Pancreas (tissue), 10 donors: Measurements from ENCODE around the gene GPANK1. TPM values are rescaled to one million over a fixed set of nuclear protein-coding genes. Genes with fewer than 3 reads are reported as not detected.

Experiments used
- ATAC-seq, 4 donors: fragments of 200-7000 bp; cut with Tn5 transposase; one replicate each; pipeline versions ENCODE4 v1.8.0 to v1.9.1; 2020; ENCODE audit warnings: mild to moderate bottlenecking in 4 of 4, moderate library complexity in 4 of 4
- DNase-seq, 6 donors: peaks; one replicate each; pipeline ENCODE4 v3.0.0-alpha.2; 2020
- FAIRE-seq: peaks from 2 replicates; lab custom pipeline; 2012; peaks lifted over from hg19 to GRCh38; lab: Jason Lieb, UNC
- H3K27ac ChIP-seq, 4 donors: fragments of 200-600 bp; sonication (generic); 1 replicate in 3 of 4; 2 replicates in 1 of 4; pipeline versions ENCODE4 v1.5.0 to v1.8.0; 2020
- H3K27me3 ChIP-seq, 4 donors: fragments of 200-600 bp; one replicate each; pipeline ENCODE4 v1.8.0; 2021
- H3K36me3 ChIP-seq, 3 donors: fragments of 200-600 bp; sonication (generic) in 1 of 3; one replicate each; pipeline versions ENCODE4 v1.5.0 to v1.8.0; 2020 to 2021
- H3K4me1 ChIP-seq, 3 donors: fragments of 200-600 bp; one replicate each; pipeline ENCODE4 v1.8.0; 2021
- H3K4me3 ChIP-seq, 4 donors: fragments of 200-600 bp; sonication (generic) in 2 of 4; one replicate each; pipeline versions ENCODE4 v1.5.0 to v1.8.0; 2020 to 2021
- H3K9me3 ChIP-seq, 4 donors: fragments of 200-600 bp; one replicate each; pipeline ENCODE4 v1.8.0; 2021
- WGBS, 2 donors: extraction: QIAGEN DNeasy Blood & Tissue Kit; methylation state at CpG; one replicate each; pipeline ENCODE4 v1.1.7; 2013; 5-methylcytosine and 5-hydroxymethylcytosine counted together
- intact Hi-C, 3 donors: fragments of 100-400 bp; cut with DNase I; formaldehyde crosslinking; loops; one replicate each; pipeline versions ENCODE4 v1.11.1 to v1.14.2; 2022
- polyA plus RNA-seq, 2 donors: library from polyadenylated mRNA; stranded (reverse); fragments of 200-250 nt; gene quantifications; one replicate each; pipeline ENCODE4 v1.2.3, GENCODE V29; 2013
- total RNA-seq, 6 donors: library from RNA; stranded (reverse); fragmentation: NEBNext Ultra II Directional in 4 of 6; extraction: Animal tissue kit (Norgen Biotek cat#: 25700) in 4 of 6; gene quantifications; one replicate each; pipeline versions ENCODE4 v1.2.1 to v1.2.4, GENCODE V29; 2021 to 2023
- TF ChIP-seq, protein P1 (sequence below), 4 donors: fragments of 200-600 bp; sonication (generic) in 3 of 4; IDR thresholded peaks; one replicate each; pipeline versions ENCODE4 v1.5.0 to v1.8.0; 2021; ENCODE audit warnings: antibody characterized with exemption in 4 of 4
- donor health status: healthy with polysubstance abuse.
- donor health status: DM: no; HTN: no; CAD: no; lungs with moderate emphysema.
- donor health status: DM: no; HTN: no; CAD: no.
- donor health status: control.
- donor health status: control.
- donor health status: Bipolar disorder and iron deficiency.
- donor health status: DM: yes; HTN: yes; CAD: no.
- donor health status: DM: no; HTN: no; CAD: no.
- donor health status: DM: no; HTN: no; CAD: no.
- donor health status: DM: yes; HTN: yes; CAD: no.

GPANK1 gene
- total and polyA plus RNA-seq, 8 donors = 5.5 to 11.6 (median 7.0) TPM

DNA sequence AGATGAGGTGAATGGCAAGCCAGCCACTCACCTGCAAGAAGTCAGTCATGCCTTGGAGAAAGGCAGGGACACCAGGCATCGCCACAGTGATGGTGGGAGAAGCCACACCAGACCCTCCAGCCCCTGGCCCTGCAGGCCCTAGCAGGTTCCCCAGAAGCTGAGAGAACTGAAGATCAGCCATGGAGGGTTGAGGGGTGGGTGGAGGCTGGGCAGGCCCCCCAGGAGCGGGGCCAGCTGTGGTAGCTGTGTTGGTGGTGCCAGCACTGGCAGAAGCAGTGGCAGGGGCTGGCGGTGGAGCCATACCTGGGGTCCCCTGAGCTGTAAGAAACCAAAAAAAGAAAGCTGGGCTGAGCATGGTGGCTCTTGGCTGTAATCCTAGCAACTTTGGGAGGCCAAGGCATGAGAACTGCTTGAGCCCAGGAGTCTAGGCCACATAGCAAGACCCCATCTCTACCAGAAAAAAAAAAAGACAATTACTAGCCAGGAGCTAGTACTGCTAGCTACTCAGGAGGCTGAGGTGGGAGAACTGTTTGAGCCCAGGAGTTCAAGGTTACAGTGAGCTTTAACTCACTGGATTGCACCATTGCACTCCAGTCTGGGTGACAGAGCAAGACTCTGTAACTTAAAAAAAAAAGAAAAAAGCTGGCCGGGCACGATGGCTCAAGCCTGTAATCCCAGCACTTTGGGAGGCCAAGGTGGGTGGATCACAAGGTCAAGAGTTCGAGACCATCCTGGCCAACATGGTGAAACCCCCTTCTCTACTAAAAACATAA lies 21.8 kb downstream of the GPANK1 start:
- no peak for FAIRE-seq
- Histone ChIP-seq H3K27me3 (no peaks in the 10 kb centered on the region), H3K9me3 (no peaks in the 10 kb centered on the region), H3K4me1 (no peaks in the 10 kb centered on the region), H3K36me3 (peaks cover 10 to 93% (median 44%) of the 10 kb centered on the region in 3 donors), H3K4me3 (no peak overlapping the region), H3K27ac (no peak overlapping the region)
- peak in 1 of 6 donors; percentile 40 for DNase-seq
- no peak for ATAC-seq
- intact Hi-C loops = no loop called here
- TF ChIP-seq, protein P1, sequence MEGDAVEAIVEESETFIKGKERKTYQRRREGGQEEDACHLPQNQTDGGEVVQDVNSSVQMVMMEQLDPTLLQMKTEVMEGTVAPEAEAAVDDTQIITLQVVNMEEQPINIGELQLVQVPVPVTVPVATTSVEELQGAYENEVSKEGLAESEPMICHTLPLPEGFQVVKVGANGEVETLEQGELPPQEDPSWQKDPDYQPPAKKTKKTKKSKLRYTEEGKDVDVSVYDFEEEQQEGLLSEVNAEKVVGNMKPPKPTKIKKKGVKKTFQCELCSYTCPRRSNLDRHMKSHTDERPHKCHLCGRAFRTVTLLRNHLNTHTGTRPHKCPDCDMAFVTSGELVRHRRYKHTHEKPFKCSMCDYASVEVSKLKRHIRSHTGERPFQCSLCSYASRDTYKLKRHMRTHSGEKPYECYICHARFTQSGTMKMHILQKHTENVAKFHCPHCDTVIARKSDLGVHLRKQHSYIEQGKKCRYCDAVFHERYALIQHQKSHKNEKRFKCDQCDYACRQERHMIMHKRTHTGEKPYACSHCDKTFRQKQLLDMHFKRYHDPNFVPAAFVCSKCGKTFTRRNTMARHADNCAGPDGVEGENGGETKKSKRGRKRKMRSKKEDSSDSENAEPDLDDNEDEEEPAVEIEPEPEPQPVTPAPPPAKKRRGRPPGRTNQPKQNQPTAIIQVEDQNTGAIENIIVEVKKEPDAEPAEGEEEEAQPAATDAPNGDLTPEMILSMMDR (IDR thresholded peaks at IDR 0.05) = no peak
- WGBS, 2 donors = 88 to 95% methylated on average over 5 to 6 of the region's 6 CpGs

DNA sequence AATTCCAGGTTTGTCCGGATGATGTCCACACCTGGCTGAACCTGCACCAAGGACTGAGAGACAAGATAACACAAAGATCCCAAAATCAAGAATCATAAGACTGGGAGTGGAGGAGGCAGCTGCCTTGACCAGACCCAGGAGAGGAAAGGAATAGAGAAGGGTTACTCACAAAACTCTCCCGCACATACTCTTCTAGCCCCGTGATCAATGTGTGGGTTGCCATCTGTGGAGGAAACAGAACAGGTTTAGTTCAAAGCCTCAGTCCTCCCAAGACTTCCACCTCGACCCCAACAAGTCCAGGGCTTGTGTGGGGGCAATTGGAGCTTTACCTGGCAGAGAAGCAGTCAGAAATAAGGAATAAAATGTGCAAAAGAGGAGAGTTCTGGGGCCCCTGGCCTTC lies 23.4 kb downstream of the GPANK1 start:
- no peaks in the 10 kb centered on the region for H3K4me1 ChIP-seq
- no peak for DNase-seq
- H3K27me3 ChIP-seq = no peaks in the 10 kb centered on the region
- TF ChIP-seq, protein P1 (IDR thresholded peaks at IDR 0.05) = no peak
- H3K9me3 ChIP-seq = no peaks in the 10 kb centered on the region
- 86 to 87% methylated on average over 4 of the region's 4 CpGs for WGBS, 2 donors
- intact Hi-C loops = no loop called here
- peaks cover 16 to 94% (median 45%) of the 10 kb centered on the region in 3 donors for H3K36me3 ChIP-seq
- ATAC-seq = no peak
- no peak overlapping the region for H3K4me3 ChIP-seq
- FAIRE-seq = no peak
- H3K27ac ChIP-seq = no peak overlapping the region

DNA sequence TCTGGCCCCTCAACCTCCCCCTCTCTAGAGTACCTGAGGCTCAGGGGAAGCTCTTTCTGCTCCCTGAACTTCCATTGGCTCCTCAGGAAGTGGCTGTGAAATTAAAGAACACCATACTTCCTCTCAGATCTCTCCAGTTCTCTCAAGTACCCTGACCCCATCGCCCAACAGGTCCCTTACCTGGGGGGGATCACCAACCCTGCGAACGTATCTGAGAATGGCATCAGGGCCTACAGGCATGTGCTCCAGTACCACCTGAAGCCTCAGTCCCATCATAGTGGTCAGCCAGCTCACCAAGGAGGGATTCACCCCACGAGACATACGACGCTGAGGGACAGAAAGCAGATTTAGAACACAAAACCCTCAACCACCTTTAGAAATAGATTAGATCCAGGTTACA lies 24.2 kb downstream of the GPANK1 start:
- FAIRE-seq (no peak), DNase-seq (no peak), ATAC-seq (no peak)
- Histone ChIP-seq H3K4me1 (no peaks in the 10 kb centered on the region), H3K36me3 (peaks cover 16 to 94% (median 52%) of the 10 kb centered on the region in 3 donors), H3K27me3 (no peaks in the 10 kb centered on the region), H3K27ac (no peak overlapping the region), H3K4me3 (no peak overlapping the region), H3K9me3 (no peaks in the 10 kb centered on the region)
- TF ChIP-seq, protein P1 (IDR thresholded peaks at IDR 0.05) = no peak
- intact Hi-C loops = no loop called here
- 90 to 98% methylated on average over 6 of the region's 6 CpGs for WGBS, 2 donors

DNA sequence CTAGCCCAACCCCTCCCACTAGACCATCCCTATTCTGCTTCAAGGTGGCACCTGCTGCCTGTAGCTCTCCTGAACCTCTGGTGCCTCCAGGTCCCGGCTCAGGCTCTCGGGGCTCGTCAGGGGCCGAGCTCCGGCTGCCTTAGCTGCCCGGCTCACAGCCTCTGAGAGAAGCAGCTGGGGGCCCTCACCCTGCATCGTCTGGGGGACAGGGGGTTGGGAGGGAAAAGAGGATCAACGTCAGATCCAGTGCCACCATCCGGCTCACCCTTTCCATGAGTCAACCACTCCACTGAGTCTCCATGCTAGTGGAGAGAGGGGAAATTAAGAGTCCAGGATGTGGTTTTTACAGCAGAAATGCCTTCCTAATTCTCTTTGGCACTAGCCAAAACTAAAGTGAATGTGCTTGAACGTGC lies 25.3 kb downstream of the GPANK1 start:
- intact Hi-C loops = no loop called here
- WGBS, 2 donors = 83 to 87% methylated on average over 10 of the region's 10 CpGs
- Histone ChIP-seq H3K27me3 (no peaks in the 10 kb centered on the region), H3K9me3 (no peaks in the 10 kb centered on the region), H3K4me1 (no peaks in the 10 kb centered on the region), H3K27ac (no peak overlapping the region), H3K36me3 (peaks cover 16 to 94% (median 58%) of the 10 kb centered on the region in 3 donors), H3K4me3 (no peak overlapping the region)
- ATAC-seq = no peak
- FAIRE-seq = no peak
- DNase-seq = no peak
- TF ChIP-seq, protein P1 (IDR thresholded peaks at IDR 0.05) = no peak

DNA sequence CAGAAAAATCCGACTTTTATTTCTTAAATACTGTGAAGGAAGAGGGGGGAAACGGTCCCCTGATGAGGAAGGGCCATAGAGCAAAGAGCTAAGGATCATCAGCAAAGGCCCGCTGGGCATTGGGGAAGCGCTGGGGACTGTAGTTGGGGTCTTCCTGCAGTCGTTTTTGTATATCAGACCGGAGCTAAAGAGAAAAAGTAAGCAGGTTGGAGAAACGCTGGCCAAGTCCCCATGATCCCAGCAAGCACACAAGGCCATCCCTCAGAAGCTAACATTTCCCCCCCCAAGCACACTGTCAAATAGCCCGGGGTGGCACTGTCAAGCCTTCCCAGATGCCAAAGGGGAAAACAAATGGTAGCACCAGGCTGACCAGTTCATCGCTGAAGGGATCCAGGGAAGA lies 25.8 kb downstream of the GPANK1 start:
- no peak for FAIRE-seq
- intact Hi-C loops = no loop called here
- Histone ChIP-seq H3K4me3 (no peak overlapping the region), H3K4me1 (no peaks in the 10 kb centered on the region), H3K36me3 (peaks cover 14 to 94% (median 57%) of the 10 kb centered on the region in 3 donors), H3K27me3 (no peaks in the 10 kb centered on the region), H3K9me3 (no peaks in the 10 kb centered on the region), H3K27ac (no peak overlapping the region)
- peak in 1 of 4 donors; percentile 6 for ATAC-seq
- TF ChIP-seq, protein P1 (IDR thresholded peaks at IDR 0.05) = no peak
- DNase-seq = no peak
- WGBS, 2 donors = 72 to 81% methylated on average over 9 of the region's 9 CpGs
